Activated CD8-positive, alpha-beta T cell treated with anti-CD3 and anti-CD28 coated beads for 36 hours (primary cell): ENCODE data around the gene DDR1. TPM values are rescaled to one million over a fixed set of nuclear protein-coding genes. Genes with fewer than 3 reads are reported as not detected.

Experiments used
- ATAC-seq: fragments of 200-7000 bp; cut with Tn5 transposase; one replicate; pipeline ENCODE4 v1.10.0; 2021; ENCODE audit warnings: mild to moderate bottlenecking, moderate library complexity
- CTCF ChIA-PET: fragments of 350-600 bp; sonication (Branson Sonifier 250); formaldehyde crosslinking; loops from one replicate; lab custom pipeline; 2021; ENCODE audit warnings: antibody characterized with exemption; lab: Charles Lee
- POLR2A ChIA-PET: fragments of 350-600 bp; sonication (Branson Sonifier 250); formaldehyde crosslinking; loops from one replicate; lab custom pipeline; 2021; ENCODE audit warnings: antibody characterized with exemption; lab: Charles Lee
- DNase-seq: peaks from one replicate; pipeline ENCODE4 v3.0.0-alpha.2; 2020
- H3K27ac Mint-ChIP-seq: one replicate; pipeline ENCODE4 v1.8.0; 2021; ENCODE audit warnings: mild to moderate bottlenecking, mixed read lengths
- H3K27me3 Mint-ChIP-seq: one replicate; pipeline ENCODE4 v1.8.0; 2021; ENCODE audit warnings: mixed read lengths
- H3K36me3 Mint-ChIP-seq: one replicate; pipeline ENCODE4 v1.8.0; 2021; ENCODE audit warnings: low read depth, mixed read lengths
- H3K4me1 Mint-ChIP-seq: one replicate; pipeline ENCODE4 v1.8.0; 2021; ENCODE audit warnings: low read depth, mixed read lengths
- H3K4me3 Mint-ChIP-seq: one replicate; pipeline ENCODE4 v1.8.0; 2021; ENCODE audit warnings: mild to moderate bottlenecking, moderate library complexity, mixed read lengths
- H3K9me3 Mint-ChIP-seq: one replicate; pipeline ENCODE4 v1.8.0; 2021; ENCODE audit warnings: mixed read lengths
- intact Hi-C: fragments of 100-400 bp; cut with micrococcal nuclease; formaldehyde crosslinking; loops from one replicate; pipeline ENCODE4 v1.10.0; 2022
- total RNA-seq, 2 experiments: library from RNA; stranded (reverse); gene quantifications; one replicate each; pipeline ENCODE4 v1.2.3, GENCODE V29; 2021
- TF ChIP-seq, protein P1 (sequence below): fragments of 200-600 bp; IDR thresholded peaks from one replicate; pipeline ENCODE4 v1.8.0; 2022; ENCODE audit warnings: antibody characterized with exemption, mild to moderate bottlenecking

DDR1 gene
- total RNA-seq, 2 experiments from 2014 or later, result 14.4 to 14.5 TPM

DNA sequence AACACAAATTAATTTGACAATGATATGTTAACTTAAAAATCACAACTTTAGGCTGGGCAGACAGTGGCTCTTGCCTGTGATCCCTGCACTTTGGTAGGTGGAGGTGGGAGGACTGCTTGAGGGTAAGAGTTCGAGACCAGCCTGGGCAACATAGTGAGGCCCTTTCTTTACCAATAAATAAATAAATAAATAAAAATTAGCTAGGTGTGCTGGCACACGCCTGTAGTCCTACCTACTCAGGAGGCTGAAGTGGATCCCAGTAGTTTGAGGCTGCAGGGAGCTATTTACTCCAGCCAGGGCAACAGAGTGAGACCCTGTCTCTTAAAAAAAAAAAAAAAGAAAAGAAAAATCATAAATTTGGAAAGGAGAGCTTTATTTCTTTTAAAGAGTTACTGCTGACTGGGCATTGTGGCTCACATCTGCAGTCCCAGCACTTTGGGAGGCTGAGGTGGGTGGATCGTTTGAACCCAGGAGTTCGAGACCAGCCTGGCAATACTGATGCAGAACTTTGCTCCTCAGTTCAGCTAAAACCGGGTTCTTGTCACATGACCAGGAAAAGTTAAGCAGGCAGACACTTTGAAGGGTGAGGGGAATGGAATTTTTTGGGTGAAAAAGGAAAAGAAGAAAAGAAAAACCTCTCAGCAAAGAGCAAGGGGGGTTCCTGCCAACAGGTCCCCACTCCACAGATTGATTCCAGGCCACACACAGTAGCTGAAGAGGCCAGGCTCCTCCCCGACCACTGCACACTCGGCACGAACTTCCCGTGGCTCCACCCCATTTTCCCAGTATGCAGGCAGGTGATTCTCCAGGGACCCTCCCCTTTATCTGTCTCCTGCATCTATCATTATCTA lies 44.0 kb upstream of the DDR1 start:
- intact Hi-C loops, result no loop called here
- Mint-ChIP-seq H3K27ac (no peak overlapping the region), H3K36me3 (no peaks in the 10 kb centered on the region), H3K27me3 (no peaks in the 10 kb centered on the region), H3K9me3 (no peaks in the 10 kb centered on the region), H3K4me3 (no peak overlapping the region), H3K4me1 (peaks cover 35% of the 10 kb centered on the region)
- DNase-seq (no peak), ATAC-seq (no peak)
- ChIA-PET POLR2A (interaction anchor here (0.7 to 1.3 kb wide), 2 partner anchors 9 to 10 kb away, joined by 3 to 6 read pairs; no protein-coding TSS in a partner anchor), CTCF (interaction anchor here (0.6 to 5.0 kb wide), 3 partner anchors 12 to 240 kb away, joined by 3 to 30 read pairs (median 4); no protein-coding TSS in a partner anchor)
- TF ChIP-seq, protein P1, sequence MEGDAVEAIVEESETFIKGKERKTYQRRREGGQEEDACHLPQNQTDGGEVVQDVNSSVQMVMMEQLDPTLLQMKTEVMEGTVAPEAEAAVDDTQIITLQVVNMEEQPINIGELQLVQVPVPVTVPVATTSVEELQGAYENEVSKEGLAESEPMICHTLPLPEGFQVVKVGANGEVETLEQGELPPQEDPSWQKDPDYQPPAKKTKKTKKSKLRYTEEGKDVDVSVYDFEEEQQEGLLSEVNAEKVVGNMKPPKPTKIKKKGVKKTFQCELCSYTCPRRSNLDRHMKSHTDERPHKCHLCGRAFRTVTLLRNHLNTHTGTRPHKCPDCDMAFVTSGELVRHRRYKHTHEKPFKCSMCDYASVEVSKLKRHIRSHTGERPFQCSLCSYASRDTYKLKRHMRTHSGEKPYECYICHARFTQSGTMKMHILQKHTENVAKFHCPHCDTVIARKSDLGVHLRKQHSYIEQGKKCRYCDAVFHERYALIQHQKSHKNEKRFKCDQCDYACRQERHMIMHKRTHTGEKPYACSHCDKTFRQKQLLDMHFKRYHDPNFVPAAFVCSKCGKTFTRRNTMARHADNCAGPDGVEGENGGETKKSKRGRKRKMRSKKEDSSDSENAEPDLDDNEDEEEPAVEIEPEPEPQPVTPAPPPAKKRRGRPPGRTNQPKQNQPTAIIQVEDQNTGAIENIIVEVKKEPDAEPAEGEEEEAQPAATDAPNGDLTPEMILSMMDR, result no peak

DNA sequence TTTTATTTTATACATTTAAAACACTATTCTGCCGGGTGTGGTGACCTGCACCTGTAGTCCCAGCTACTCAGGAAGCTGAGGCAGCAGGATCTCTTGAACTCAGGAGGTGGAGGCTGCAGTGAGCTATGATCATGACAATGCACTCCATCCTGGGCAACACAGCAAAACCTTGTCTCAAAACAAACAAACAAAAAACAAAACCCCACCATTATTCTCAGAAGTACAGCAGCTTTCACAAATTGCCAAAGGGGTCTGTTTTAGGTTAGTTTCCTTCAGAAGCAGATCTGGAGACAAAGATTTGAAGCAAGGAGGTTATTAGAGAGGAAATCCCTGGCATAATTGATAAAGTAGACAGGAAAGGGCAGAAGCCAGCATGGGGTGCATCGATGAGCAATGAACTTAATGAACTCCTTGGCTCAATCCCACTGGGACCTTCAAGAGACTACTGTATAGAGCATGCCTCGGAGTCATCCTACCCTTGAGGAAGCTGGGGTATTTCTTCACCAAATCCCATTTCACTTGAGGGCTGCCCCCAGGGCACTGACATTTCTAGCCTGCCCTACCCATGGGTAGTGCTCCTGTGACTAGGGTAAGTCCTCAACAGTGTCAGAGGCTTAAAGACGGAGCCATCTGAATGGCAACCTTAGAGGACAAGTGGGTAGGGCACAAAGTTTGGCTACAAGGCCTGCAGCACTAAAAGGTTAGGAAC lies 43.2 kb upstream of the DDR1 start:
- intact Hi-C loops, result no loop called here
- ChIA-PET POLR2A (no interaction called here), CTCF (interaction anchor here (0.6 to 5.0 kb wide), 3 partner anchors 12 to 239 kb away, joined by 3 to 30 read pairs (median 4); no protein-coding TSS in a partner anchor)
- DNase-seq, result no peak
- Mint-ChIP-seq H3K4me3 (no peak overlapping the region), H3K4me1 (peaks cover 35% of the 10 kb centered on the region), H3K27me3 (no peaks in the 10 kb centered on the region), H3K36me3 (no peaks in the 10 kb centered on the region), H3K9me3 (no peaks in the 10 kb centered on the region), H3K27ac (no peak overlapping the region)
- no peak for ATAC-seq
- TF ChIP-seq, protein P1, result no peak

DNA sequence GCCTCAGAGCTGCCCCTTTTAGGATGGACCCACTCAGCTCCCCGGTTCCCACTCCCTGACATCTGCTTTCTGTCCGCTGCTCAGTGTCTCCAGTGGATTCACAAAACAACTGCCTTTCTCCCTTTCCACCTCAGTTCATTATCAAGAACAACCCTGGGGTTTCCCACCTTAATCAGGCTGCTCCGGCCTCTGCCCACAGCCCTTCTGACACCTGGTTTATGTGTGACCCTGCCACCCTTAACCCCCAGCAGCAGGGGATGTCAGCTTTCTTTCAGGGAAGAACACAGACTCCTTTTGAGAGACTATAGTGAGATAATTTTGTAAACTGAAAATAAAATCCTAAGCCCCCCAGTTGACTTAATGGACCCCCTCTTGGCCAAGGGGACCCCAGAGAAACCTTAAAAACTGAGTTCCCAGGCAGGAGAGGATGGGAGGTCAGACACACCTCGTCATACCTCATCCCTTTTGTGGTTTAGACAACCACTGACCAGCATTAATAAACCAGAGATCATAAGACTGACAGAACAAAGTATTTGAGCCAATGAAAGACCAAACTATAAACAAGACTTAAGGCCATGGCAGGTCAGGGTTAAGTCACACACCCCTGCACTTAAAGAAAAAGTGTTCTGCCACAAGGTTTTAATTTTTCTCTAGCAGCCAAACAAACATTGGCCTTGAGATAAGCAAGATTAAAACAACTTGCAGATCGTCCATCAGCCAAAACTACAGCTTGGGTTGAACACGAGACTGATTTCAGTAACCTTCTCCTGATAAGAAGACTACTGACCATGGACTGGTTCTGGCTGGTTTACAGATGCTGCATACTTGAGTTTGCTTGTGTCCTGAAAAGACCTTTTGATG lies 42.4 kb upstream of the DDR1 start:
- POLR2A ChIA-PET, result no interaction called here
- ATAC-seq, result no peak

DNA sequence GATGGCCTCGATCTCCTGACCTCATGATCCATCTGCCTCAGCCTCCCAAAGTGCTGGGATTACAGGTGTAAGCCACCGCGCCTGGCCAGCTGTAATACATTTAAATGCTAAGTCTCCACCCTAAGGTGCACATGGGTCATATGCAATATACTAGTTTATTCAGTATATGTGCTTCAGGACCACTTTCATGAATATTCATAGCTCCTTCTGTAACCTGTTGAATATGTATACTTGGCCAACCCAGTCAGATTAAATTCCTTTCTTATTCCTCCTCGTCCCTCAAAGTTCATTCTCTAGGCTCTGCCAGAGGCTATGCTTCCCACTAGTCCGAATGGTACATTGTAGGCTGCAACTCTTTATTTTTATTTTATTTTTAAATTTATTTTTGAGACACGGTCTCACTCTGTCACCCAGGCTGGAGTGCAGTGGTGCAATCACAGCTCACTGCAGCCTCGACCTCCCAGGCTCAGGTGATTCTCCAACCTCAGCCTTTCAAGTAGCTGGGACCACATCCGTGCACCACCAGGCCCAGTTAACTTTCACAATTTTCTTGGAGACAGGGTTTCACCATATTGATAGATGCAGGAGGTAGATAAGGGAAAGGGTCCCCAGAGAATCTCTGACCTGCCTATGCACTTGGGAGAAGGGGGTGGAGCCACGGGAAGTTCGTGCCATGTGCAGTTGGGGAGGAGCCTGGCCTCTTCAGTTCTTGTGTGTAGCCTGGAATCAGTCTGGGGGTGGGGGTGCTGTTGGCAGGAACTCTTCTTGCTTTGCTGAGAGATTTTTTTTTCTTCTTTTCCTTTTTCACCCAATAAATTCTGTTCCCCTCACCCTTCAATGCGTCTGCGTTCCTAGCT lies 41.3 kb upstream of the DDR1 start:
- Mint-ChIP-seq H3K27ac (peak overlapping the region; percentile 80), H3K9me3 (no peaks in the 10 kb centered on the region), H3K36me3 (no peaks in the 10 kb centered on the region), H3K27me3 (no peaks in the 10 kb centered on the region), H3K4me1 (peaks cover 40% of the 10 kb centered on the region), H3K4me3 (peak overlapping the region; percentile 69)
- ChIA-PET POLR2A (interaction anchor here (0.6 to 1.2 kb wide), 5 partner anchors 8 to 606 kb away, joined by 3 read pairs; no protein-coding TSS in a partner anchor), CTCF (interaction anchor here (0.8 to 5.0 kb wide), 10 partner anchors 8 to 244 kb away, joined by 3 to 30 read pairs (median 7); partner anchors contain the start of gene DDR1)
- intact Hi-C loops, result no loop called here
- ATAC-seq (peak; percentile 93), DNase-seq (peak; percentile 80)
- TF ChIP-seq, protein P1, result no peak

More for the DNA sequence above, 42.4 kb upstream of the DDR1 start:
- no peaks in the 10 kb centered on the region for H3K27me3 Mint-ChIP-seq
- TF ChIP-seq, protein P1, result no peak
- peaks cover 37% of the 10 kb centered on the region for H3K4me1 Mint-ChIP-seq
- H3K27ac Mint-ChIP-seq, result no peak overlapping the region
- no peaks in the 10 kb centered on the region for H3K9me3 Mint-ChIP-seq
- no peaks in the 10 kb centered on the region for H3K36me3 Mint-ChIP-seq
- CTCF ChIA-PET, result interaction anchor here (1.1 to 5.0 kb wide), 5 partner anchors 13 to 111 kb away, joined by 4 to 30 read pairs (median 5); partner anchors contain the start of gene DDR1
- no peak for DNase-seq
- no peak overlapping the region for H3K4me3 Mint-ChIP-seq
- intact Hi-C loops, result no loop called here
